Urinary bladder (tissue), 4 donors: Measurements from ENCODE around the gene ARFGEF2. TPM values are rescaled to one million over a fixed set of nuclear protein-coding genes. Genes with fewer than 3 reads are reported as not detected.
"Not testable (repeated sequence)": the region's sequence is repeated elsewhere in the genome, so short reads cannot be mapped to it uniquely, and the experiment has no call there.

Experiments used
- DNase-seq: peaks from one replicate; pipeline ENCODE4 v3.0.0-alpha.2; 2015; ENCODE audit errors: extremely low spot score
- H3K27ac ChIP-seq: one replicate; pipeline ENCODE4 v1.5.1; 2013; ENCODE audit warnings: low read depth, mild to moderate bottlenecking, moderate library complexity
- H3K36me3 ChIP-seq: one replicate; pipeline ENCODE4 v1.6.1; 2013; ENCODE audit warnings: mild to moderate bottlenecking, moderate library complexity; ENCODE audit not compliant: insufficient read depth
- H3K4me1 ChIP-seq: one replicate; pipeline ENCODE4 v1.6.1; 2013; ENCODE audit warnings: mild to moderate bottlenecking, moderate library complexity; ENCODE audit not compliant: insufficient read depth
- H3K4me3 ChIP-seq: one replicate; pipeline ENCODE4 v1.5.1; 2013; ENCODE audit warnings: low read depth, low read length
- WGBS: extraction: QIAGEN DNeasy Blood & Tissue Kit; methylation state at CpG from one replicate; pipeline ENCODE4 v1.1.7; 2013; 5-methylcytosine and 5-hydroxymethylcytosine counted together
- polyA plus RNA-seq: library from polyadenylated mRNA; stranded (reverse); fragments of 200-250 nt; gene quantifications from one replicate; pipeline ENCODE4 v1.2.3, GENCODE V29; 2013
- total RNA-seq: library from RNA; depleted of rRNA; stranded (reverse); fragments of >200 nt; gene quantifications from one replicate; pipeline ENCODE4 v1.2.3, GENCODE V29; 2014
- donor health status: healthy with polysubstance abuse.
- donor health status: healthy.

Gene ARFGEF2
- total RNA-seq, result 47.3 TPM
- 13.7 TPM for polyA plus RNA-seq

- Histone ChIP-seq H3K4me1 (no peaks in the 10 kb centered on the region), H3K36me3 (no peaks in the 10 kb centered on the region), H3K4me3 (peak within 1 kb of the TSS; percentile 78), H3K27ac (peak within 1 kb of the TSS; percentile 94)
- WGBS, result under 1% methylated on average over 70 of the region's 70 CpGs
- peak; percentile 73 for DNase-seq
These were observed at the start of gene ARFGEF2 for GRCh38 chr20:48921168-48921882. Gene ARFGEF2 (plus strand): TSS chr20:48921711. CDS start chr20:48921890, 179 bp downstream.

- 76% methylated on average over 17 of the region's 17 CpGs for WGBS
These were observed 46.1 kb upstream of the ARFGEF2 start for GRCh38 chr20:48875233-48875913.

GRCh38 chr20:48875914-48876240, 45.6 kb upstream of the ARFGEF2 start:
- no peak for DNase-seq
- Histone ChIP-seq H3K4me1 (no peaks in the 10 kb centered on the region), H3K4me3 (no peak overlapping the region), H3K36me3 (no peaks in the 10 kb centered on the region), H3K27ac (no peak overlapping the region)
- WGBS, result 47% methylated on average over 5 of the region's 5 CpGs

More at GRCh38 chr20:48875233-48875913, 46.1 kb upstream of the ARFGEF2 start:
- Histone ChIP-seq H3K36me3 (no peaks in the 10 kb centered on the region), H3K27ac (no peak overlapping the region), H3K4me1 (no peaks in the 10 kb centered on the region), H3K4me3 (no peak overlapping the region)
- no peak for DNase-seq

GRCh38 chr20:48877304-48877703, 44.2 kb upstream of the ARFGEF2 start:
- H3K4me1 ChIP-seq, result no peaks in the 10 kb centered on the region
- 47% methylated on average over 2 of the region's 2 CpGs for WGBS
- DNase-seq, result no peak
- no peak overlapping the region for H3K27ac ChIP-seq
- H3K4me3 ChIP-seq, result no peak overlapping the region
- H3K36me3 ChIP-seq, result no peaks in the 10 kb centered on the region

GRCh38 chr20:48878534-48879248, 42.8 kb upstream of the ARFGEF2 start:
- no peak overlapping the region for H3K4me3 ChIP-seq
- no peaks in the 10 kb centered on the region for H3K36me3 ChIP-seq
- DNase-seq, result no peak
- 95% methylated on average over 10 of the region's 10 CpGs for WGBS
- H3K27ac ChIP-seq, result no peak overlapping the region
- no peaks in the 10 kb centered on the region for H3K4me1 ChIP-seq

- no peak overlapping the region for H3K27ac ChIP-seq
- no peak overlapping the region for H3K4me3 ChIP-seq
- 73% methylated on average over 1 of the region's 1 CpG for WGBS
- no peaks in the 10 kb centered on the region for H3K36me3 ChIP-seq
- H3K4me1 ChIP-seq, result no peaks in the 10 kb centered on the region
- no peak for DNase-seq
These were observed 41.8 kb upstream of the ARFGEF2 start for GRCh38 chr20:48879612-48880245.

- WGBS, result 92% methylated on average over 3 of the region's 3 CpGs
- Histone ChIP-seq H3K4me3 (no peak overlapping the region), H3K4me1 (no peaks in the 10 kb centered on the region), H3K27ac (no peak overlapping the region), H3K36me3 (no peaks in the 10 kb centered on the region)
- no peak for DNase-seq
These were observed 41.2 kb upstream of the ARFGEF2 start for GRCh38 chr20:48880331-48880730.

- 69% methylated on average over 7 of the region's 7 CpGs for WGBS
- no peaks in the 10 kb centered on the region for H3K4me1 ChIP-seq
- no peak overlapping the region for H3K27ac ChIP-seq
- H3K36me3 ChIP-seq, result no peaks in the 10 kb centered on the region
- peak; percentile 56 for DNase-seq
- no peak overlapping the region for H3K4me3 ChIP-seq
These were observed 40.4 kb upstream of the ARFGEF2 start for GRCh38 chr20:48880981-48881657.

GRCh38 chr20:48885237-48885636, 36.3 kb upstream of the ARFGEF2 start:
- H3K27ac ChIP-seq, result no peak overlapping the region
- WGBS, result 83% methylated on average over 4 of the region's 4 CpGs
- no peaks in the 10 kb centered on the region for H3K36me3 ChIP-seq
- no peak for DNase-seq
- H3K4me3 ChIP-seq, result no peak overlapping the region
- no peaks in the 10 kb centered on the region for H3K4me1 ChIP-seq

GRCh38 chr20:48886194-48886593, 35.3 kb upstream of the ARFGEF2 start:
- 72% methylated on average over 3 of the region's 3 CpGs for WGBS
- Histone ChIP-seq H3K4me3 (no peak overlapping the region), H3K27ac (no peak overlapping the region), H3K36me3 (no peaks in the 10 kb centered on the region), H3K4me1 (no peaks in the 10 kb centered on the region)
- no peak for DNase-seq

GRCh38 chr20:48886811-48887210, 34.7 kb upstream of the ARFGEF2 start:
- 90% methylated on average over 2 of the region's 2 CpGs for WGBS
- H3K27ac ChIP-seq, result no peak overlapping the region
- H3K4me1 ChIP-seq, result no peaks in the 10 kb centered on the region
- H3K36me3 ChIP-seq, result no peaks in the 10 kb centered on the region
- DNase-seq, result no peak
- H3K4me3 ChIP-seq, result no peak overlapping the region

- H3K4me1 ChIP-seq, H3K4me3 ChIP-seq, H3K27ac ChIP-seq, H3K36me3 ChIP-seq, DNase-seq: not testable (repeated sequence)
- WGBS, result 85% methylated on average over 6 of the region's 6 CpGs
These were observed 33.0 kb upstream of the ARFGEF2 start for GRCh38 chr20:48888517-48888916.

- DNase-seq, result no peak
- no peak overlapping the region for H3K27ac ChIP-seq
These were observed 32.2 kb upstream of the ARFGEF2 start for GRCh38 chr20:48889140-48889790.

More at GRCh38 chr20:48889140-48889790, 32.2 kb upstream of the ARFGEF2 start:
- no peaks in the 10 kb centered on the region for H3K36me3 ChIP-seq
- no peak overlapping the region for H3K4me3 ChIP-seq
- no peaks in the 10 kb centered on the region for H3K4me1 ChIP-seq
- WGBS, result 65% methylated on average over 3 of the region's 3 CpGs
